Measurements from ENCODE around the gene RBM24. TPM values are rescaled to one million over a fixed set of nuclear protein-coding genes. Genes with fewer than 3 reads are reported as not detected.

The RBM24 gene
- total RNA-seq, 1 experiment from 2014 or later = 2.0 TPM

DNA sequence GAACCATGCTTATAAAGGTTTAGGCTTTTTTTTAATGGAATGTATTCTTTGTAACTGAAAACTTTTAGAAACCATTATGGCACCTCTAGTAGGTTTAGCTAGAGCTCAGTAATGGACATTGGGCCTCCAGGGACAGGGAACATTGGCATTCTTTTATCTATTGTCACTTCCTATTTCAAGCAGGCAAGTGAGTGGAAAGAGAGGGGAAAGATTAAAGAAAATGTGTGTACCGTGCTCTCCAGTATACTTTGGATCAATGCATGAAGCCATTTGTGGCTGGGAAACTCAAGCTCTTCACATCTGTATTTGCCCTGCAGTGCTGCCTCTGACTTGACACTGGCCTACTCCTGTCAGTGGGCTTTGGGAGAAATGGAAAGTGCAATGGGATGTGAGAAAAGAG lies 18.6 kb downstream of the RBM24 start:
- H3F3A ChIP-seq (ENCODE audit: low read length, unreplicated experiment) = no peaks in the 10 kb centered on the region
- no peak overlapping the region for H3K9ac ChIP-seq (ENCODE audit: low read length)
- intact Hi-C loops (cut with micrococcal nuclease) = no loop called here
- ATAC-seq (no peak), DNase-seq (no peak)
- no peaks in the 10 kb centered on the region for H3K36me3 ChIP-seq (ENCODE audit: low read depth, low read length)
- ChIA-PET CTCF (no interaction called here), POLR2A (ENCODE audit: unreplicated experiment) (no interaction called here)
- no peaks in the 10 kb centered on the region for H3K27me3 ChIP-seq (ENCODE audit: low read length)
- no peaks in the 10 kb centered on the region for H3K9me2 ChIP-seq (replicated peaks; ENCODE audit: low read length)
- H2AFZ ChIP-seq (ENCODE audit: low read length) = no peak overlapping the region
- H4K20me1 ChIP-seq (ENCODE audit: low read length) = no peaks in the 10 kb centered on the region
- H3K9me3 ChIP-seq (ENCODE audit: low read length) = no peaks in the 10 kb centered on the region
- no peaks in the 10 kb centered on the region for H3K79me2 ChIP-seq (ENCODE audit: low read length)
- TF ChIP-seq EZH2phosphoT487 (IDR thresholded peaks at IDR 0.05; ENCODE audit: borderline replicate concordance, low read length) (no peak), EZH2 (IDR thresholded peaks at IDR 0.05; ENCODE audit: low read length, unreplicated experiment) (no peak)
- TF ChIP-seq, protein P1, sequence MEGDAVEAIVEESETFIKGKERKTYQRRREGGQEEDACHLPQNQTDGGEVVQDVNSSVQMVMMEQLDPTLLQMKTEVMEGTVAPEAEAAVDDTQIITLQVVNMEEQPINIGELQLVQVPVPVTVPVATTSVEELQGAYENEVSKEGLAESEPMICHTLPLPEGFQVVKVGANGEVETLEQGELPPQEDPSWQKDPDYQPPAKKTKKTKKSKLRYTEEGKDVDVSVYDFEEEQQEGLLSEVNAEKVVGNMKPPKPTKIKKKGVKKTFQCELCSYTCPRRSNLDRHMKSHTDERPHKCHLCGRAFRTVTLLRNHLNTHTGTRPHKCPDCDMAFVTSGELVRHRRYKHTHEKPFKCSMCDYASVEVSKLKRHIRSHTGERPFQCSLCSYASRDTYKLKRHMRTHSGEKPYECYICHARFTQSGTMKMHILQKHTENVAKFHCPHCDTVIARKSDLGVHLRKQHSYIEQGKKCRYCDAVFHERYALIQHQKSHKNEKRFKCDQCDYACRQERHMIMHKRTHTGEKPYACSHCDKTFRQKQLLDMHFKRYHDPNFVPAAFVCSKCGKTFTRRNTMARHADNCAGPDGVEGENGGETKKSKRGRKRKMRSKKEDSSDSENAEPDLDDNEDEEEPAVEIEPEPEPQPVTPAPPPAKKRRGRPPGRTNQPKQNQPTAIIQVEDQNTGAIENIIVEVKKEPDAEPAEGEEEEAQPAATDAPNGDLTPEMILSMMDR (conservative IDR thresholded peaks at IDR 0.05; ENCODE audit: low read depth, low read length) = no peak
- H3K27ac ChIP-seq (ENCODE audit: low read length) = no peak overlapping the region
- no TSS peak for BruUV-seq (replicated peaks)
- H3K4me1 ChIP-seq (ENCODE audit: insufficient read depth, low read length) = no peaks in the 10 kb centered on the region
- no peak overlapping the region for H3K4me3 ChIP-seq (ENCODE audit: low read length)
- no peak overlapping the region for H3K4me2 ChIP-seq (ENCODE audit: low read length)

DNA sequence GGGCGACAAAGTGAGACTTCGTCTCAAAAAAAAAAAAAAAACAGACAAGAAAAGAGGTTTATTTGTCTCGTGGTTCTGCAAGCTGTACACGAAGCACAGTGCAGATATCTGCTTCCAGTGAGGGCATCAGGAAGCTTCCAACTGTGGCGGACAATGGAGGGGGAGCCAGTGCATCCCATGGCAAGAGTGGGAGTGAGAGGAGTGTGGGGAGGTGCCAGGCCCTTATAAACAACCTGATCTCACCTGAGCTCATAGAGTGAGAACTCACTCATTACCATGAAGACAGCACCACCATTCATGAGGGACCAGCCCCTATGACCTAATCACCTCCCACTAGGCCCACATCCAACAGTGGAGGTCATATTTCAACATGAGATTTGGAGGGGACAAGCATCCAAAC lies 19.5 kb downstream of the RBM24 start:
- intact Hi-C loops (cut with micrococcal nuclease) = no loop called here
- Histone ChIP-seq H3K9ac (ENCODE audit: low read length) (no peak overlapping the region), H3K36me3 (ENCODE audit: low read depth, low read length) (no peaks in the 10 kb centered on the region), H3K9me2 (replicated peaks; ENCODE audit: low read length) (no peaks in the 10 kb centered on the region), H2AFZ (ENCODE audit: low read length) (no peak overlapping the region), H3K27ac (ENCODE audit: low read length) (no peak overlapping the region), H3K4me1 (ENCODE audit: insufficient read depth, low read length) (no peaks in the 10 kb centered on the region), H3K79me2 (ENCODE audit: low read length) (no peaks in the 10 kb centered on the region), H4K20me1 (ENCODE audit: low read length) (no peaks in the 10 kb centered on the region), H3F3A (ENCODE audit: low read length, unreplicated experiment) (no peaks in the 10 kb centered on the region), H3K4me3 (ENCODE audit: low read length) (no peak overlapping the region), H3K9me3 (ENCODE audit: low read length) (no peaks in the 10 kb centered on the region), H3K4me2 (ENCODE audit: low read length) (no peak overlapping the region), H3K27me3 (ENCODE audit: low read length) (no peaks in the 10 kb centered on the region)
- BruUV-seq (replicated peaks) = no TSS peak
- POLR2A ChIA-PET (ENCODE audit: unreplicated experiment) = no interaction called here
- DNase-seq (no peak), ATAC-seq (no peak)
- CTCF ChIA-PET = no interaction called here
- TF ChIP-seq EZH2phosphoT487 (IDR thresholded peaks at IDR 0.05; ENCODE audit: borderline replicate concordance, low read length) (no peak), EZH2 (IDR thresholded peaks at IDR 0.05; ENCODE audit: low read length, unreplicated experiment) (no peak)
- TF ChIP-seq, protein P1 (conservative IDR thresholded peaks at IDR 0.05; ENCODE audit: low read depth, low read length) = no peak

DNA sequence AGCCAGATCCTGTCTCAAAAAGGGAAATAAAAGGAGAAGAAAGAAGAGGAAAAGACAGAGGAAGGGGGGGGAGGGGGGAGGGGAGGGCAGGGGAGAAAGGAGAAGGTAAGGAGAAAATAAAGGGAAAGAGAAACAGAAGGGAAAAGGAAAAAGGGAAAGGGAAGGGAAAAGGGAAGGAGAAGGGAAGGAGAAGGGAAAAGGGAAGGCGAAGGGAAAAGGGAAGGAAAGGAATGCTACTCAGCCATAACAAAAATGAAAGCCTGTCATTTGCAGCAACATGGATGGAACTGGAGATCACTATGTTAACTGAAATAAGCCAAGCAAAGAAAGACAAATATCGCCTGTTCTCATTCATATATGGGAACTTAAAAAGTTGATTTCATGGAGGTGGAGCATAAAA lies 22.3 kb downstream of the RBM24 start:
- Histone ChIP-seq H3K9me2 (replicated peaks; ENCODE audit: low read length) (no peaks in the 10 kb centered on the region), H3F3A (ENCODE audit: low read length, unreplicated experiment) (no peaks in the 10 kb centered on the region), H3K9ac (ENCODE audit: low read length) (no peak overlapping the region), H3K27me3 (ENCODE audit: low read length) (no peaks in the 10 kb centered on the region), H3K36me3 (ENCODE audit: low read depth, low read length) (no peaks in the 10 kb centered on the region), H3K4me2 (ENCODE audit: low read length) (no peak overlapping the region), H3K4me1 (ENCODE audit: insufficient read depth, low read length) (no peaks in the 10 kb centered on the region), H3K79me2 (ENCODE audit: low read length) (no peaks in the 10 kb centered on the region), H4K20me1 (ENCODE audit: low read length) (no peaks in the 10 kb centered on the region), H2AFZ (ENCODE audit: low read length) (no peak overlapping the region), H3K27ac (ENCODE audit: low read length) (no peak overlapping the region), H3K4me3 (ENCODE audit: low read length) (no peak overlapping the region), H3K9me3 (ENCODE audit: low read length) (no peaks in the 10 kb centered on the region)
- ChIA-PET POLR2A (ENCODE audit: unreplicated experiment) (no interaction called here), CTCF (no interaction called here)
- DNase-seq (no peak), ATAC-seq (no peak)
- TF ChIP-seq EZH2phosphoT487 (IDR thresholded peaks at IDR 0.05; ENCODE audit: borderline replicate concordance, low read length) (no peak), EZH2 (IDR thresholded peaks at IDR 0.05; ENCODE audit: low read length, unreplicated experiment) (no peak)
- TF ChIP-seq, protein P1 (conservative IDR thresholded peaks at IDR 0.05; ENCODE audit: low read depth, low read length) = no peak
- BruUV-seq (replicated peaks) = no TSS peak
- intact Hi-C loops (cut with micrococcal nuclease) = no loop called here
